ENCODE measurements around the gene IGFLR1. TPM values are rescaled to one million over a fixed set of nuclear protein-coding genes. Genes with fewer than 3 reads are reported as not detected.

IGFLR1 gene
- total RNA-seq, 1 donor from 2014 or later: 30.8 TPM

DNA sequence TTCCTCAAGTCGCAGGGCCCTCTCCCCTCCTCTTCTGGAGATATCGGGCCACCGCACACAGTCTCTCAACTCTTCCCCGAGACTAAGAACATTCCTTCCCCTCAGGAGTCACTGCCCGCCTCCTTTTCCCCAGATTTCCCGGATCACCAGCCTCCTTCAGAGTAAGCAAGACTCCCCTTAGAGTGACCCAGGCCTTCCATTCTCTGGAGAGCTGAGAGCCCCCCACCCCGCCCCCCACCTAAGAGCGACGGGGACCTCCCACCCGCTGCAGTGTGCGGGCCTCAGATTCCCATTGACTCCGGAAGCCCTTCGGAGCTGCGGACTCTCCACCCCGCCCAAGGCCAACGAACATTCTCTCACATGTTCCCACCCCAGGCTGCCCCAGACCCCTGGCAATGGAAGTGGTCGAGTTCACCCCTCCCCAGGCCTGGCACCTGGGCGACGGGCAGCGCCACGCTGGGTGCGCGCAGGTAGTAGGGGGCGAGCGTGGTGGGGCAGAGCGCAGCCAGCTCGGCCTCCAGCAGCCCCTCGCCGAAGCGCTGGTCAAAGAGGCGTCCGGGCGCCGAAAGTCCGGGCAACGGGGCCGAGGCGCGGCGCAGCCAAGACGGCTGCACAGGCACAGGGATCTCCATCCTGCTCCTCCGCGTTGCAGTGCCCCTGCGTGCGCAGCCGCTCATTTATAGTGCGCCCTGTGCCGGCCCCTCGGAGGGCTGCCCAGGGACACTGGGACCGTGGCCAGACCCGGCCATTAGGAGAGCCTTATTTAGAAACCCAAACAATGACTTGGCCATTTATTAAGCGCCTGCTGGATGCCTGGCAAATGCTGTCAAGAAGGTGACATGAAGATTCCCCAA, 14.4 kb upstream of the IGFLR1 start, which contains the start of gene HSPB6:
Gene HSPB6 (minus strand): TSS at position 653 of the 854 bp plus-strand sequence. CDS start 21 bp downstream, at position 632.
- no peak for DNase-seq (ENCODE audit: low spot score)
- ATAC-seq: no peak

DNA sequence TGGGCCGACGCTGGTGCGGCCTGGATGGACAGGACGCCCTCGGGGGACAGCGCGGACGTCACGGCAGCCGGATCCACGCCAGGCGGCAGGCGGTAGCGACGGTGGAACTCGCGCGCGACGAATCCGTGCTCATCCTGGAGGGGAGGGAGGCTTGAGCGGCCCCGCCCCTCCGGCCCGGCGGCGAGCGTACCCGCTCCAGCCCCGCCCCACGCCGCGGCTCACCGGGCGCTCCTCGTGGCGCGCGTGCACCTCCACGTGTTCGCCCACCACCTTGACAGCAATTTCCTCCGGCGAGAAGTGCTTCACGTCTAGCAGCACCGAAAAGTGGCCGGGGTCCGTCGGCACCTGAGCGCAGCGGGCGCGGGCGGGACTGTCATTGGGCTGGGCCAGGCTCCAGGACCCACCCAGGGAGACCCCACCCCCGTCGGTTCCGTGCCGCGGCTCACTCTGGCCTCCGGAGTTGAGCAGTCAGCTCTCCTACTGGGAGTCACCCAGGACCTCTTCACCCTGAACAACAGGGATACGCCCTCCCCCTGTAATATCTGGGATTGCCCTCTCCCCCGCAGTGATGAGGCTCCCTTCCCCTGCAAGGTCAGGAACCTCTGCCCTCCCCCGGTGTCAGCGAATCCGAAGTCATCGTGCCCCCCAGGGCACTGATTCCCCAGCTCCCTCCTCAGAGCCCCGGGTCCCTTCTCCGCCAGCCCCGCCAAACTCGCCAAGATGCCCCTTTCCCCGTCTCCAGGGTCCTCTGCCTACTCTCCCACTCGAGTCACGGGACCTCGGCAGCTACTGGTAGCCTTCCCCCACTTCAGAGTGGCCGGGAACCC, 13.5 kb upstream of the IGFLR1 start:
- DNase-seq (ENCODE audit: low spot score): peak; percentile 67
- no peak for ATAC-seq

GRCh38 chr19:35755131-35755549, 12.9 kb upstream of the IGFLR1 start:
- no peak for ATAC-seq
- DNase-seq (ENCODE audit: low spot score): no peak

GRCh38 chr19:35754370-35755130, 12.3 kb upstream of the IGFLR1 start:
- DNase-seq (ENCODE audit: low spot score): no peak
- no peak for ATAC-seq

GRCh38 chr19:35753634-35754369, 11.6 kb upstream of the IGFLR1 start:
- DNase-seq (ENCODE audit: low spot score) (no peak), ATAC-seq (no peak)

DNA sequence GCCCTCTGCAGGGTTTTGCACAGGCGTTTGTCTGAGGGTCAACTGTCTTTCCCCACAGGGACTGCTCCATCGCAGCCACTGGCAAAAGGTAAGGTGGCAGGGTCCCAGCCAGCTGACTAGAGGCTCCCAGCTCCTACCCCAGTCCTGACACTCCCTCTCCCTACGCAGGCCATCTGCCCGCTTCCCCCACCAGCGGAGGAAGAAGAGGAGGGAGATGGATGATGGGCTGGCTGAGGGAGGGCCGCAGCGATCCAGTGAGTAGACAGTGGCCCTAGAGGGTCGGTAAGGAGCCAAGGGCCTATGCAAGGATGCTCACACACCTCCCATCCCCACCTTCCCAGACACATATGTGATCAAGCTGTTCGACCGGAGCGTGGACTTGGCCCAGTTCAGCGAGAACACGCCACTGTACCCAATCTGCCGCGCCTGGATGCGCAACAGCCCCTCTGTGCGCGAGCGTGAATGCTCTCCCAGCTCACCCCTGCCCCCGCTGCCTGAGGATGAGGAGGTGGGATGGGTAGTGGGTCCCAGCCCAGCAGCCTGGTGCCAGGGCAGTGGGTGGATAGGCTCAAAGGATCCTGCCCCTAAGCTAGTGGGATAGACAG, 10.6 kb upstream of the IGFLR1 start:
- DNase-seq (ENCODE audit: low spot score): no peak
- no peak for ATAC-seq

DNA sequence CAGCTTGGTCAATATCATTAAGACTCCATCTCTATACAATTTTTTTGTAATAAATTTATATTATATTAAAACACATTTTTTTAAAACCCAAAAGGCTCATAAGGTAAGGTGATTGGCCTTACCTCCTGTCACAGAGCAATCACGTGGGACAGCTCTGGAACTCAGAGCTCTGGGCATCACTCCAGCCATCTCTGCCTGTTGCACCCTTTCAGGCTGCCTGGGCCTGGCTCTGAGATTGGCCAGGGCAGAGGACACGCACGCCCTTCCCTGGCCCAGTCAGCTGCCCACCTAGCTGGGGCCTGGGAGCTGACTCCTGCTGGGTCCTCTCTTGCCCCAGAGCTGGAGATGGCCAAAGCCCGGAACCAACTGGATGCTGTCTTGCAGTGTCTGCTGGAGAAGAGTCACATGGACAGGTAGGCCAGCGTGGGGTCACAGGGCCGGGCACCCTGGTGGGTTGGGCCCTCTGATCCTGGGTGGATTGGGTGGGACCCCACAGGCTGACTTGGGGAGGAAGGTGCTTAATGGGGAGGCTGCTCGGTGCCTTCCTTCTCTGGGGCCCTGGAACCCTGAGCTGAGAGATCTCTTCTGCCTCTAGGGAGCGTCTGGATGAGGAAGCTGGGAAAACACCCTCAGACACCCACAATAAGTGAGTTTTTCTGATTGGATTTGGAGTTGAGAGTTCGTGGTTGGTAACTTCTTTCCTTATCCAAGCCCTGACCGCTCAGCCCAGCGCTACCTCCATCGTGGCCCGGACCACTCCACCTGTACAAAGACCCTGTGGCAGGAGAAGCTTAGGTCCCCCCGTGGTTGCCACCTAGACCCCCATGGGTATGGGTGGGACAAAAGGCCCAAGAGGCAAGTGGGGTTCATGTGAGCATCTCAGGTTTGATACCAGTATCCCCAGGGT, 9.8 kb upstream of the IGFLR1 start:
- ATAC-seq: peak; percentile 28
- peak; percentile 70 for DNase-seq (ENCODE audit: low spot score)

GRCh38 chr19:35750167-35750566, 7.9 kb upstream of the IGFLR1 start:
- no peak for DNase-seq (ENCODE audit: low spot score)
- no peak for ATAC-seq

DNA sequence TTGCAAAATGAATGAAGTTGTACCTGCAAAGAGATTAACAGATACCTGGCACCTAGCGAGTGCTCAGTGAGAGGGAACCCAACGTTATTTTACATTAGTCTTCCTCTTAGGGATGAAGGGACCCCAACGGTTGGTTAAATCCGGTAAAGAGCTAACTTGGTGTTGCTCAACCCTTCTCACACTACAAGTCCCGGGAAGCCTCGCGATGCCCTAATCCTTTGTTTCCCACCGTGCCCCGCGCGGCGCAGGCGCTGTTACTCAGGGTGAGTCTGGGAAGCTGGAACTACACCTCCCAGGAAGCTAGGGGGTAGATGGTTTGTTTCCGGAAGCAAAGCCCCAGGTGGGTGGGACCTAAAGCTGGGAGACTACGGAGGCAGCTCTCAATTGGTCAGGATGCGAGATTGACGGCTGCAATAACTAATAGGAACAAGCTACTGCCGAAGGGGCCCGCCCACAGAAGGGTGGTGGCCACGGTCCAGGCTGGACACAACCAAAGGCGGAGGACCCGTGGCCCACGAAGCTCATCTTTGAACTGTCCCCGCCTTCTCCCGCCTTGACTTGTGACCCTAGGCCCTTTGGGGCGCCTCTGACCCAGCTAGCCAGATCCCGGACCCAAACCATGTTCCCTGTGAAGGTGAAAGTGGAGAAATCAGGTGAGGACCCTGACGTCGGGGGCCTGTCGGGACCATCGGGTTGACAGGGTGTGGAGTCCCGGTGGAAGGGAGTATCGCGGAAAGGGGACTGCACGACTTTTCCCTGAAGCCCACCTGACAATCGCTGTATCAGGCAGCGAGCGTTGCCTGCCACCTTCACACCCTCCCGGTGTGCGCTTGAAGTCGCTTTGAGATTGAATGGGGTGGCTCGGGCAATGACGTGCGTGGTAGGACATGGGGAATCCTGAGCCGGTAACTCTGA, 6.1 kb upstream of the IGFLR1 start, which contains the start of gene LIN37:
Gene LIN37 (plus strand): TSS at position 471 of the 915 bp plus-strand sequence. CDS start 149 bp downstream, at position 620.
- ATAC-seq (peak; percentile 80), DNase-seq (ENCODE audit: low spot score) (peak; percentile 100)

- DNase-seq (ENCODE audit: low spot score): no peak
- no peak for ATAC-seq
Observed at GRCh38 chr19:35746531-35746930, 4.3 kb upstream of the IGFLR1 start.

GRCh38 chr19:35746087-35746462, 3.8 kb upstream of the IGFLR1 start:
- DNase-seq (ENCODE audit: low spot score): no peak
- no peak for ATAC-seq

DNA sequence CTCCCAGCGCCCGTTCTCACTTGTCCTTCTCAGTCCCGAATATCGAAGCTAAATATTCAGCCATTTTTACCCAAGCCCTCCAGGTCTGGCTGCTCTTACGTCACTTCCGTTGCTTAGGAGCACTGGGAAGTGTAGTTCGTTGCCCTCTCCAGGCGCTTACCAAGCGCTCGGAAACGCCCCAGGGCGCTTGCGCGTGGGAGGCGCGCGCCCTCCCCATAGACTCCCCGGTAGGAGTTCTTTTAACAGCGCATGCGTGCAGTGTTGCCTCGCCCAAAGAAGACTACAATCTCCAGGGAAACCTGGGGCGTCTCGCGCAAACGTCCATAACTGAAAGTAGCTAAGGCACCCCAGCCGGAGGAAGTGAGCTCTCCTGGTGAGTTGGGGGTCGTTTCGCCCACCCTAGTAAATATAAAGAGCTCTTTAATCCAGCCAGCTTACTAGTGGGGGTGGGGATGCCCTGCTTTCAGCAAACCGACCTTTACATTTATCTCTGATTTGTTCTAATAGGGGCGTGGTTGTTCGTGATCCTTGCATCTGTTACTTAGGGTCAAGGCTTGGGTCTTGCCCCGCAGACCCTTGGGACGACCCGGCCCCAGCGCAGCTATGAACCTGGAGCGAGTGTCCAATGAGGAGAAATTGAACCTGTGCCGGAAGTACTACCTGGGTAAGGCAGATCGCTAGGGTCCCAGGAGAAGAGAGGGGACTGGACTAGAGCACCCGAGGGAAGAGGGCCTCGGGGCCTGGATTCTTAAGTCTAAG, 3.3 kb upstream of the IGFLR1 start, which contains the start of the genes PSENEN and U2AF1L4:
Gene PSENEN (plus strand): TSS at position 324 of the 759 bp plus-strand sequence. CDS start 280 bp downstream, at position 604.
Gene U2AF1L4 (minus strand): TSS at position 91 of the 759 bp plus-strand sequence. CDS start 27 bp downstream, at position 64.
- DNase-seq (ENCODE audit: low spot score): peak; percentile 98
- peak; percentile 65 for ATAC-seq

DNA sequence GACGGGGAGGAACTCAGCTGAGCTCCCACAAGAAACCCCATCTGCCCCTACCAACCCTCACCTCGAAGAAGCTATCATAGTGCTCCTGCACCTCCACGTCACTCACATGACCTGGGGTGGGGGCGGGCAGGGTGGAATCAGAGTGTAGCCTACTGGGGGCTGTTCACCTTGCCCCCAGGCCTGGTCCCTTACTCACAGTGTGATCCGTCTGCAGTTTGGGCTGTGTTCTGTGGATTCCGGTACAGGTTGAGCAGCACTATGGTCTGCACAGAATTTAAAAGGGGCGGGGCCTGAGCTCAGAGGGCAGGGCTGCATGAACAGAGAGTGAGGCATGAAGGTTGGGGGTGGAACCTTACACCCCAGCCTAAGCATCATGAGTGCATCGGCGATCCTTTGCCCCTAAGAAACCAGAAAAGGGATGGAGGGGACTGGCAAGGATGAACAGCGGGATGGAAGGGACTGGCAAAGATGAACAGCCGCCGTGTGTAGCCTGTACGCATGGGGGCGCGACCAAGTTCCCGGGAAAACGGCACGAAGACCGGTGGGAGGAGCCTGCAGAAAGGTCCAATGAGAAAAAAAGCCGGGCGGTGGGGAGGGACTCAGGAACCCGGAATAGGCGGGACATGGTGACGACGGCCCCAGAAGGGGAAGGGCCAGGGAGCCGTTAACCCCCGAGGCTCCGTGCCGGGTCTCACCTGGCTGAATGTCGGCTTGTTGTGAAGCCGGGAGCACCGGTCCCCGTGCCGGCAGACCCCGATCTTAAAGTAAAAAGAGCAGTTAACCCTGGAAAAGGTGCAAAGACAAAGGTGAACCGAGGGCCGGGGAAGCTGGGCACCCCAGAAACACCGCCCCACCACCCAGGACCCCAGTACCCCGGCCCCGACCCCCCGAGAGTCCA, 2.4 kb upstream of the IGFLR1 start:
- ATAC-seq: peak; percentile 69
- DNase-seq (ENCODE audit: low spot score): peak; percentile 96

DNA sequence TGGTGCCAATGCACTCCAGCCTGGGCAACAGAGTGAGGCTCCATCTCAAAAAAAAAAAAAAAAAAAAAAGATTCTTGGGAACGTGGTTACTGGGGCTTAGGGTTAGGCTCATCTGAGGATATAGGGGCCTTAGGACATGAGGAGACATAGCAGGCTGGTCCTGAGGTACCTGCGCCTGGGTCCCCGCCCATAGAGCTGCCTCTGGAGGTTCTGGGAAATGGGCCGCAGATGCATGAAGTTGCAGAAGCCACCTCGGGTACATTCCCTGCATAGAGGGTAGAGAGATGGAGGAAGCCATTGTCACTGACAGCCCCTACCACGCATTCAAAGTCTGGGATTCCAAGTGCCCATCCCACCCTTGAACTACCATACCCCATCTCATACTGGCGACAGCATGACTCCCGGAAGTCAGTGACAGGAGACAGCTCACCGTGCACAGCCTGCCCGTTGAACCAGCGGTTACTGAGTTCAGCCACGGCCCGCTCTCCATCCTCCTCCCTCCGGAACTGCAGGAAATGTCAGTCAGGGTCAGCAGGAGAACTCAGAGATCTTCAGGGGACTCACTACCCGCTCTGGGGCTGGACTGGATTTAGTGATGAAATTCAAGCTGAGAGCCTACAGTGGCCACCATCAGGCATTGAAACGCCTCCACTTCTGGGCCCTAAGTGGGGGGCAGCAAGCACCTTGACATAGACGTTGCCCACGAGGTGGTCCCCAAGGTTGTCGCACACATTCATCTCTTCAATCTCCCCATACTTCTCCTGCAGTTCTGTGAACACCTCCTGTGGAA, 1.6 kb upstream of the IGFLR1 start:
- DNase-seq (ENCODE audit: low spot score) (no peak), ATAC-seq (no peak)

GRCh38 chr19:35741203-35741515, 1.1 kb downstream of the IGFLR1 start:
- DNase-seq (ENCODE audit: low spot score) (no peak), ATAC-seq (no peak)
